Neural cell (in vitro differentiated cells): ENCODE results near the gene ZNF24. TPM values are rescaled to one million over a fixed set of nuclear protein-coding genes. Genes with fewer than 3 reads are reported as not detected.

Experiments
- H2AFZ ChIP-seq: fragments of 200-600, 300-800 bp; sonication (generic), shearing (Covaris generic); 2 replicates; pipeline ENCODE4 v1.6.0; 2014; ENCODE audit warnings: low read depth, mild to moderate bottlenecking, antibody characterized with exemption, low read length, moderate library complexity
- H3F3A ChIP-seq: fragments of 200-600 bp; shearing (Covaris generic); 2 replicates; pipeline ENCODE4 v1.6.1; 2016; ENCODE audit warnings: mild to moderate bottlenecking, moderate library complexity, mixed read lengths, antibody characterized with exemption, low read length; ENCODE audit not compliant: insufficient read depth, poor library complexity, severe bottlenecking
- H3K27ac ChIP-seq: fragments of 200-600, 300-800 bp; sonication (generic), shearing (Covaris generic); 2 replicates; pipeline ENCODE4 v1.5.1; 2014; ENCODE audit warnings: mild to moderate bottlenecking, low read length, moderate library complexity
- H3K27me3 ChIP-seq: fragments of 300-800, 200-600 bp; sonication (generic), shearing (Covaris generic); 2 replicates; pipeline ENCODE4 v1.6.0; 2014; ENCODE audit warnings: mild to moderate bottlenecking, low read depth, low read length, moderate library complexity; ENCODE audit not compliant: insufficient read depth
- H3K36me3 ChIP-seq: fragments of 300-800, 200-600 bp; sonication (generic), shearing (Covaris generic); 2 replicates; pipeline ENCODE4 v1.5.1; 2014; ENCODE audit warnings: mild to moderate bottlenecking, antibody characterized with exemption, low read length, moderate library complexity; ENCODE audit not compliant: insufficient read depth
- H3K4me2 ChIP-seq: fragments of 300-800, 200-600 bp; sonication (generic), shearing (Covaris generic); 2 replicates; pipeline ENCODE4 v1.6.0; 2014; ENCODE audit warnings: mild to moderate bottlenecking, low read length
- H3K4me3 ChIP-seq: fragments of 300-800, 200-600 bp; sonication (generic), shearing (Covaris generic); 2 replicates; pipeline ENCODE4 v1.5.1; 2014; ENCODE audit warnings: mild to moderate bottlenecking, low read length, moderate library complexity
- H3K79me2 ChIP-seq: fragments of 200-600 bp; shearing (Covaris generic); replicated peaks from 2 replicates; pipeline ENCODE4 v1.6.0; 2014; ENCODE audit warnings: mild to moderate bottlenecking, low read length, moderate library complexity; ENCODE audit not compliant: insufficient read depth
- H3K9ac ChIP-seq: fragments of 300-800, 200-600 bp; sonication (generic), shearing (Covaris generic); 2 replicates; pipeline ENCODE4 v1.6.1; 2016; ENCODE audit warnings: mild to moderate bottlenecking, low read length, mixed read lengths
- H3K9me2 ChIP-seq: fragments of 200-600 bp; shearing (Covaris generic); 2 replicates; pipeline ENCODE4 v1.6.1; 2016; ENCODE audit warnings: mild to moderate bottlenecking, low read length, mixed read lengths; ENCODE audit not compliant: insufficient read depth
- H3K9me3 ChIP-seq: fragments of 200-600, 300-800 bp; sonication (generic), shearing (Covaris generic); 2 replicates; pipeline ENCODE4 v1.6.1; 2016; ENCODE audit warnings: mild to moderate bottlenecking, mixed run types, low read length, moderate library complexity, mixed read lengths
- H4K20me1 ChIP-seq: fragments of 200-600 bp; shearing (Covaris generic); 2 replicates; pipeline ENCODE4 v1.6.1; 2016; ENCODE audit warnings: mild to moderate bottlenecking, mixed run types; ENCODE audit not compliant: insufficient read depth
- EP300 ChIP-seq: fragments of 450-650 bp; conservative IDR thresholded peaks from 2 replicates; pipeline ENCODE4 v1.6.1; 2014; ENCODE audit warnings: antibody characterized with exemption, mild to moderate bottlenecking, moderate library complexity; ENCODE audit not compliant: poor library complexity, severe bottlenecking
- EZH2 ChIP-seq: fragments of 200-600, 300-800 bp; shearing (Covaris generic), sonication (generic); IDR thresholded peaks from 2 replicates; pipeline ENCODE4 v1.6.1; 2014; ENCODE audit warnings: antibody characterized with exemption, low read length, borderline replicate concordance, mild to moderate bottlenecking; ENCODE audit not compliant: insufficient read depth, poor library complexity, severe bottlenecking
- MXI1 ChIP-seq: fragments of 450-650 bp; conservative IDR thresholded peaks from 2 replicates; pipeline ENCODE4 v1.6.1; 2014; ENCODE audit warnings: antibody characterized with exemption, mild to moderate bottlenecking; ENCODE audit not compliant: poor library complexity, severe bottlenecking
- POLR2AphosphoS5 ChIP-seq: IDR thresholded peaks from 2 replicates; pipeline ENCODE4 v1.6.1; 2012
- RAD21 ChIP-seq: fragments of 450-650 bp; conservative IDR thresholded peaks from 2 replicates; pipeline ENCODE4 v1.6.1; 2014; ENCODE audit warnings: antibody characterized with exemption, mild to moderate bottlenecking, moderate library complexity
- SMC3 ChIP-seq: fragments of 450-650 bp; conservative IDR thresholded peaks from 2 replicates; pipeline ENCODE4 v1.6.1; 2014; ENCODE audit warnings: antibody characterized with exemption, mild to moderate bottlenecking, moderate library complexity; ENCODE audit not compliant: poor library complexity
- TAF1 ChIP-seq: IDR thresholded peaks from 2 replicates; pipeline ENCODE4 v1.6.1; 2012; ENCODE audit warnings: low read depth
- polyA plus RNA-seq: library from polyadenylated mRNA; depleted of rRNA; stranded (reverse); fragments of >200 nt; gene quantifications from 2 replicates; pipeline ENCODE4 v1.2.3, GENCODE V29; 2014
- TF ChIP-seq, protein P1 (sequence below): fragments of 450-650 bp; IDR thresholded peaks from 2 replicates; pipeline ENCODE4 v1.5.1; 2014; ENCODE audit warnings: antibody characterized with exemption, mild to moderate bottlenecking, moderate library complexity; ENCODE audit not compliant: poor library complexity, severe bottlenecking
- TF ChIP-seq, protein P2 (sequence below): IDR thresholded peaks from 2 replicates; pipeline ENCODE4 v1.6.1; 2012; ENCODE audit warnings: borderline replicate concordance

ZNF24 gene
- polyA plus RNA-seq, 1 donor from 2014 or later, result 46.3 TPM

DNA sequence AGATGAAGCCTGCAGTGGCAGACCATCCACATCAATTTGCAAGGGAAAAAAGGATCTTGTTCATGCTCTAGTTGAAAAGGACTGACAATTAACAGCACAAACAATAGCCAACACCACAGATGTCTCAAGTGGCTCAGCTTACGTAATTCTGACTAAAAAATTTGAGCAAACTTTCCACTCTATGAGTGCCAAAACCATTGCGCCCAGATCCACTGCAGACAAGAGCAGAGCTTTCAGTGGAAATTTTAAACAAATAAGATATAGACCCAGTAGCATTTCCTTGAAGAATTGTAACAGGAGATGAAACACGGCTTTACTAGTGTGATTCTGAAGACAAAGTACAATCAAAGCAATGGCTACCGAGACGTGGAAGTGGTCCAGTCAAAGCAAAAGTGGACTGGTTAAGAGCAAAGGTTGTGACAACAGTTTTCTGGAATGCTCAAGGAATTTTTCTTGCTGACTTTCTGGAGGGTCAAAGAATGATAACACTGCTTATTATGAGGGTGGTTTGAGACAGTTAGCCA, 44.9 kb upstream of the ZNF24 start:
- TF ChIP-seq POLR2AphosphoS5, result no peak
- no peak for TF ChIP-seq SMC3
- TF ChIP-seq EZH2, result no peak
- no peak for TF ChIP-seq RAD21
- TF ChIP-seq, protein P1, sequence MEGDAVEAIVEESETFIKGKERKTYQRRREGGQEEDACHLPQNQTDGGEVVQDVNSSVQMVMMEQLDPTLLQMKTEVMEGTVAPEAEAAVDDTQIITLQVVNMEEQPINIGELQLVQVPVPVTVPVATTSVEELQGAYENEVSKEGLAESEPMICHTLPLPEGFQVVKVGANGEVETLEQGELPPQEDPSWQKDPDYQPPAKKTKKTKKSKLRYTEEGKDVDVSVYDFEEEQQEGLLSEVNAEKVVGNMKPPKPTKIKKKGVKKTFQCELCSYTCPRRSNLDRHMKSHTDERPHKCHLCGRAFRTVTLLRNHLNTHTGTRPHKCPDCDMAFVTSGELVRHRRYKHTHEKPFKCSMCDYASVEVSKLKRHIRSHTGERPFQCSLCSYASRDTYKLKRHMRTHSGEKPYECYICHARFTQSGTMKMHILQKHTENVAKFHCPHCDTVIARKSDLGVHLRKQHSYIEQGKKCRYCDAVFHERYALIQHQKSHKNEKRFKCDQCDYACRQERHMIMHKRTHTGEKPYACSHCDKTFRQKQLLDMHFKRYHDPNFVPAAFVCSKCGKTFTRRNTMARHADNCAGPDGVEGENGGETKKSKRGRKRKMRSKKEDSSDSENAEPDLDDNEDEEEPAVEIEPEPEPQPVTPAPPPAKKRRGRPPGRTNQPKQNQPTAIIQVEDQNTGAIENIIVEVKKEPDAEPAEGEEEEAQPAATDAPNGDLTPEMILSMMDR, result no peak
- no peak for TF ChIP-seq MXI1
- no peak for TF ChIP-seq TAF1
- no peak for TF ChIP-seq EP300
- TF ChIP-seq, protein P2, sequence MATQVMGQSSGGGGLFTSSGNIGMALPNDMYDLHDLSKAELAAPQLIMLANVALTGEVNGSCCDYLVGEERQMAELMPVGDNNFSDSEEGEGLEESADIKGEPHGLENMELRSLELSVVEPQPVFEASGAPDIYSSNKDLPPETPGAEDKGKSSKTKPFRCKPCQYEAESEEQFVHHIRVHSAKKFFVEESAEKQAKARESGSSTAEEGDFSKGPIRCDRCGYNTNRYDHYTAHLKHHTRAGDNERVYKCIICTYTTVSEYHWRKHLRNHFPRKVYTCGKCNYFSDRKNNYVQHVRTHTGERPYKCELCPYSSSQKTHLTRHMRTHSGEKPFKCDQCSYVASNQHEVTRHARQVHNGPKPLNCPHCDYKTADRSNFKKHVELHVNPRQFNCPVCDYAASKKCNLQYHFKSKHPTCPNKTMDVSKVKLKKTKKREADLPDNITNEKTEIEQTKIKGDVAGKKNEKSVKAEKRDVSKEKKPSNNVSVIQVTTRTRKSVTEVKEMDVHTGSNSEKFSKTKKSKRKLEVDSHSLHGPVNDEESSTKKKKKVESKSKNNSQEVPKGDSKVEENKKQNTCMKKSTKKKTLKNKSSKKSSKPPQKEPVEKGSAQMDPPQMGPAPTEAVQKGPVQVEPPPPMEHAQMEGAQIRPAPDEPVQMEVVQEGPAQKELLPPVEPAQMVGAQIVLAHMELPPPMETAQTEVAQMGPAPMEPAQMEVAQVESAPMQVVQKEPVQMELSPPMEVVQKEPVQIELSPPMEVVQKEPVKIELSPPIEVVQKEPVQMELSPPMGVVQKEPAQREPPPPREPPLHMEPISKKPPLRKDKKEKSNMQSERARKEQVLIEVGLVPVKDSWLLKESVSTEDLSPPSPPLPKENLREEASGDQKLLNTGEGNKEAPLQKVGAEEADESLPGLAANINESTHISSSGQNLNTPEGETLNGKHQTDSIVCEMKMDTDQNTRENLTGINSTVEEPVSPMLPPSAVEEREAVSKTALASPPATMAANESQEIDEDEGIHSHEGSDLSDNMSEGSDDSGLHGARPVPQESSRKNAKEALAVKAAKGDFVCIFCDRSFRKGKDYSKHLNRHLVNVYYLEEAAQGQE, result no peak
- Histone ChIP-seq H3K79me2 (no peaks in the 10 kb centered on the region), H3K27me3 (no peaks in the 10 kb centered on the region), H3K4me2 (no peak overlapping the region), H3K27ac (no peak overlapping the region), H3K4me3 (no peak overlapping the region), H3K9ac (no peak overlapping the region), H3F3A (no peaks in the 10 kb centered on the region), H3K9me2 (no peaks in the 10 kb centered on the region), H3K36me3 (no peaks in the 10 kb centered on the region), H2AFZ (no peak overlapping the region), H4K20me1 (no peaks in the 10 kb centered on the region), H3K9me3 (no peaks in the 10 kb centered on the region)

DNA sequence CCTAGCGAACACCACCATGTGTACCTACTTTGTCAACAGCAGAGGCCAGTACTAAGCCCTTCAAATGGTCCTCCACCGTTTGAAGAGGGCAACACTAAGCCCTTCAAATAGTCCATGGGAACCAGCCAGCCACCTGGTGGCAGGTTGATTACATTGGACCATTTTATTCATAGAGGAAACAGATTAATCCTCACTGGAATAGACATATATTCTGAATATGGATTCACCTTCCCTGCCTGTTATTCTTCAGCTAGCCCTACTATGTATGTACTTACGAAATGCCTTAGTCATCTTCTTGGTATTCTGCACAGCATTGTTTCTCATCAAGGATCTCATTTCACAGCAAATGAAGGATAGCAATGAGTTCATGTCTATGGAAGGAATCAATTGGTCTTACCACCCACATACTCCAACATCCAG, 42.9 kb upstream of the ZNF24 start:
- Histone ChIP-seq H3K4me2 (no peak overlapping the region), H3K79me2 (no peaks in the 10 kb centered on the region), H3K36me3 (no peaks in the 10 kb centered on the region), H3K9ac (no peak overlapping the region), H3K9me2 (no peaks in the 10 kb centered on the region), H2AFZ (no peak overlapping the region), H3K27ac (no peak overlapping the region), H4K20me1 (no peaks in the 10 kb centered on the region), H3K9me3 (no peaks in the 10 kb centered on the region), H3F3A (no peaks in the 10 kb centered on the region), H3K4me3 (no peak overlapping the region), H3K27me3 (no peaks in the 10 kb centered on the region)
- TF ChIP-seq EP300 (no peak), MXI1 (no peak), TAF1 (no peak), POLR2AphosphoS5 (no peak), SMC3 (no peak), EZH2 (no peak), RAD21 (no peak)
- TF ChIP-seq, protein P1, result no peak
- TF ChIP-seq, protein P2, result no peak
